ENCODE data around the gene RIMKLB. TPM values are rescaled to one million over a fixed set of nuclear protein-coding genes. Genes with fewer than 3 reads are reported as not detected.

Gene RIMKLB
- total and polyA plus RNA-seq, 2 donors (not counting 1 experiment from before 2014, with no cell fraction given) = 13.0 to 22.3 TPM

GRCh38 chr12:8667270-8667669, 30.5 kb upstream of the RIMKLB start:
- no peaks in the 10 kb centered on the region for H3K36me3 ChIP-seq (ENCODE audit: control insufficient read depth, insufficient read depth, low read length)
- no peak for DNase-seq (ENCODE audit: low read depth in 2 of 2)
- H3K4me1 ChIP-seq (ENCODE audit: control insufficient read depth, extremely low read depth, insufficient read depth, low read length) = no peaks in the 10 kb centered on the region
- H3K27ac ChIP-seq (ENCODE audit: insufficient read depth, low read length) = no peak overlapping the region
- TF ChIP-seq CTCF (conservative IDR thresholded peaks at IDR 0.05 in 1 of 2, IDR thresholded peaks at IDR 0.05 in 1 of 2; ENCODE audit: low read depth in 1 of 2, low read length in 2 of 2) (no peak), EZH2 (IDR thresholded peaks at IDR 0.05; ENCODE audit: low read length, missing control alignments) (no peak)
- H3K27me3 ChIP-seq (ENCODE audit: control insufficient read depth, insufficient read depth, low read length) = no peaks in the 10 kb centered on the region
- H3K9me3 ChIP-seq (ENCODE audit: control insufficient read depth, insufficient read depth, low read depth, low read length) = no peaks in the 10 kb centered on the region
- H3K4me3 ChIP-seq (replicated peaks in 1 of 4; ENCODE audit: control extremely low read depth in 1 of 4, insufficient read depth in 1 of 4, low read depth in 3 of 4, low read length in 4 of 4) = no peak overlapping the region
- H3K9ac ChIP-seq (ENCODE audit: insufficient read depth, low read length) = no peak overlapping the region
- H3K4me2 ChIP-seq (ENCODE audit: extremely low read depth, insufficient read depth, low read length) = no peak overlapping the region
- no peaks in the 10 kb centered on the region for H3K79me2 ChIP-seq (ENCODE audit: control insufficient read depth, insufficient read depth, low read length)
- H2AFZ ChIP-seq (ENCODE audit: low read length) = no peak overlapping the region
- no peaks in the 10 kb centered on the region for H4K20me1 ChIP-seq (ENCODE audit: control insufficient read depth, extremely low read depth, insufficient read depth, low read length)

GRCh38 chr12:8668441-8668840, 29.4 kb upstream of the RIMKLB start:
- H3K9me3 ChIP-seq (ENCODE audit: control insufficient read depth, insufficient read depth, low read depth, low read length) = no peaks in the 10 kb centered on the region
- H3K27me3 ChIP-seq (ENCODE audit: control insufficient read depth, insufficient read depth, low read length) = no peaks in the 10 kb centered on the region
- no peak overlapping the region for H3K9ac ChIP-seq (ENCODE audit: insufficient read depth, low read length)
- H3K4me1 ChIP-seq (ENCODE audit: control insufficient read depth, extremely low read depth, insufficient read depth, low read length) = no peaks in the 10 kb centered on the region
- no peak overlapping the region for H3K27ac ChIP-seq (ENCODE audit: insufficient read depth, low read length)
- no peak for DNase-seq (ENCODE audit: low read depth in 2 of 2)
- H4K20me1 ChIP-seq (ENCODE audit: control insufficient read depth, extremely low read depth, insufficient read depth, low read length) = no peaks in the 10 kb centered on the region
- H3K79me2 ChIP-seq (ENCODE audit: control insufficient read depth, insufficient read depth, low read length) = no peaks in the 10 kb centered on the region
- no peak overlapping the region for H3K4me2 ChIP-seq (ENCODE audit: extremely low read depth, insufficient read depth, low read length)
- H3K4me3 ChIP-seq (replicated peaks in 1 of 4; ENCODE audit: control extremely low read depth in 1 of 4, insufficient read depth in 1 of 4, low read depth in 3 of 4, low read length in 4 of 4) = no peak overlapping the region
- no peak overlapping the region for H2AFZ ChIP-seq (ENCODE audit: low read length)
- TF ChIP-seq EZH2 (IDR thresholded peaks at IDR 0.05; ENCODE audit: low read length, missing control alignments) (no peak), CTCF (conservative IDR thresholded peaks at IDR 0.05 in 1 of 2, IDR thresholded peaks at IDR 0.05 in 1 of 2; ENCODE audit: low read depth in 1 of 2, low read length in 2 of 2) (no peak)
- no peaks in the 10 kb centered on the region for H3K36me3 ChIP-seq (ENCODE audit: control insufficient read depth, insufficient read depth, low read length)

GRCh38 chr12:8672381-8672780, 25.4 kb upstream of the RIMKLB start:
- Histone ChIP-seq H3K9me3 (ENCODE audit: control insufficient read depth, insufficient read depth, low read depth, low read length) (no peaks in the 10 kb centered on the region), H3K27ac (ENCODE audit: insufficient read depth, low read length) (no peak overlapping the region), H3K36me3 (ENCODE audit: control insufficient read depth, insufficient read depth, low read length) (no peaks in the 10 kb centered on the region), H3K4me2 (ENCODE audit: extremely low read depth, insufficient read depth, low read length) (no peak overlapping the region), H4K20me1 (ENCODE audit: control insufficient read depth, extremely low read depth, insufficient read depth, low read length) (no peaks in the 10 kb centered on the region), H3K4me1 (ENCODE audit: control insufficient read depth, extremely low read depth, insufficient read depth, low read length) (no peaks in the 10 kb centered on the region), H3K9ac (ENCODE audit: insufficient read depth, low read length) (no peak overlapping the region), H3K79me2 (ENCODE audit: control insufficient read depth, insufficient read depth, low read length) (no peaks in the 10 kb centered on the region), H2AFZ (ENCODE audit: low read length) (no peak overlapping the region), H3K27me3 (ENCODE audit: control insufficient read depth, insufficient read depth, low read length) (no peaks in the 10 kb centered on the region), H3K4me3 (replicated peaks in 1 of 4; ENCODE audit: control extremely low read depth in 1 of 4, insufficient read depth in 1 of 4, low read depth in 3 of 4, low read length in 4 of 4) (no peak overlapping the region)
- no peak for DNase-seq (ENCODE audit: low read depth in 2 of 2)
- no peak for TF ChIP-seq EZH2 (IDR thresholded peaks at IDR 0.05; ENCODE audit: low read length, missing control alignments)
- no peak for TF ChIP-seq CTCF (conservative IDR thresholded peaks at IDR 0.05 in 1 of 2, IDR thresholded peaks at IDR 0.05 in 1 of 2; ENCODE audit: low read depth in 1 of 2, low read length in 2 of 2)

Data from fibroblast of lung (primary cell).